GM12865 (cell line): Measurements from ENCODE around the gene MICALL1.

Experiments
- DNase-seq: peaks from one replicate; pipeline ENCODE4 v3.0.0; 2010; ENCODE audit warnings: low read depth
- H3K4me3 ChIP-seq: 2 replicates; pipeline ENCODE4 v1.5.1; 2011; ENCODE audit warnings: mild to moderate bottlenecking, low read depth, low read length, control low read depth
- TF ChIP-seq, protein P1 (sequence below): IDR thresholded peaks from 2 replicates; pipeline ENCODE4 v1.5.1; 2011; ENCODE audit warnings: low read length, control low read depth, low read depth, inconsistent platforms; ENCODE audit not compliant: insufficient read depth; ENCODE audit errors: missing control alignments

MICALL1 gene

DNA sequence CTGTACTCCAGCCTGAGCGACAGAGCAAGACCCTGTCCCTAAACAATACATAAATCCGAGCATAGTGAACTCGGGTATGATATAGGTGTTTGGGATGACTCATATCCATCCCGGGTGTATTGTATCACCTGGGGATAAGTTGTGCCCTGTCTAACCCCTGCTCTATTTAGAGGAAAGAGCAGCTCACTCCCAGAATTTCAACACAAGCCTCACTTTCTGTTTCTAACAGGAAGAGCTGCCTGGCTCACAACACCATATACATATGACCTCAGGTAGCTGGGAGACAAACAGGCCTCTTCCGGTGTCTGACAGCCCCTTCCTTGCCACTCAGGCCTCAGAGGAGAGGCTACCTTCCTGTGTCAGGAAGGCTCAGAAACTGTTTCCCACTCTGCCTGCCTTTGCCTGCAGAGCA, 9.9 kb upstream of the MICALL1 start:
- DNase-seq, result peak; percentile 87
- TF ChIP-seq, protein P1, sequence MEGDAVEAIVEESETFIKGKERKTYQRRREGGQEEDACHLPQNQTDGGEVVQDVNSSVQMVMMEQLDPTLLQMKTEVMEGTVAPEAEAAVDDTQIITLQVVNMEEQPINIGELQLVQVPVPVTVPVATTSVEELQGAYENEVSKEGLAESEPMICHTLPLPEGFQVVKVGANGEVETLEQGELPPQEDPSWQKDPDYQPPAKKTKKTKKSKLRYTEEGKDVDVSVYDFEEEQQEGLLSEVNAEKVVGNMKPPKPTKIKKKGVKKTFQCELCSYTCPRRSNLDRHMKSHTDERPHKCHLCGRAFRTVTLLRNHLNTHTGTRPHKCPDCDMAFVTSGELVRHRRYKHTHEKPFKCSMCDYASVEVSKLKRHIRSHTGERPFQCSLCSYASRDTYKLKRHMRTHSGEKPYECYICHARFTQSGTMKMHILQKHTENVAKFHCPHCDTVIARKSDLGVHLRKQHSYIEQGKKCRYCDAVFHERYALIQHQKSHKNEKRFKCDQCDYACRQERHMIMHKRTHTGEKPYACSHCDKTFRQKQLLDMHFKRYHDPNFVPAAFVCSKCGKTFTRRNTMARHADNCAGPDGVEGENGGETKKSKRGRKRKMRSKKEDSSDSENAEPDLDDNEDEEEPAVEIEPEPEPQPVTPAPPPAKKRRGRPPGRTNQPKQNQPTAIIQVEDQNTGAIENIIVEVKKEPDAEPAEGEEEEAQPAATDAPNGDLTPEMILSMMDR, result no peak
- H3K4me3 ChIP-seq, result peak overlapping the region; percentile 41

DNA sequence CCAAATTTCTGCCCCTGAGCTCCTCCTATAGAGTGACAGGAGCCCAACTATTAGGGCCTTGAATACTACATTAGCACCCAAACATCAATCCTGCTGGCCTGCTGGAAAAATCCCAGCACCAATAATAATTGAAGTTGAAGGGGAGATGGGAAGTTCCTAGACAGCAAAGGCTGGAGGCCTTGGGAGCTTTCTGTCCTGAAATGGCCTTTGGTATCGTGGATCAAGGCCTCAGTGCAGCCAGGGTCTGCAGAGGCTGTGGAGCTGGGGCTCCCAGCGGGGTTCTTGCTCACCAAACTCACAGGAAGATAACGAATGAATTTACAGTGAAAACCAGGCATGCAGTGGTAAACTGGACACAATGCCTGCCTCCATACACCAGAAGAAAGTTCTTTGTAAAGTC, 9.2 kb upstream of the MICALL1 start:
- TF ChIP-seq, protein P1, result no peak
- DNase-seq, result no peak
- no peak overlapping the region for H3K4me3 ChIP-seq

DNA sequence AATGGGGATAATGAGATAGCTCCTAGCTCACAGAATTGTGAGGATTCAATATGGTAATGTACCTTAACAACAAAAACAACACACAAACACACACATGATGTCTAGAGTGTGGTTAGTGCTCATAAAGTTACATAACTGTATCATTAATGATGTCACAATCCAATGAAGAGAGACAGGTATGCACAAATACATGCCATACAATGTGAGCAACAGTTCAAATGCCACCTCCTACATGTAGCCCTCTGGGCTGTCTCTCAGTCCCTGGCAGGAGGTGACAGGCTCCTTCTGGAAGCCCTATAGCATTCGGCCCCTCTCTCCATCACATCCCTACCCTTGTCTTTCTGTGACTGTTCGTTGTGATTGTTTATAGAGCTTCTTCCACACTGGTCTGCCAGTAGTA, 8.3 kb upstream of the MICALL1 start:
- TF ChIP-seq, protein P1, result no peak

DNA sequence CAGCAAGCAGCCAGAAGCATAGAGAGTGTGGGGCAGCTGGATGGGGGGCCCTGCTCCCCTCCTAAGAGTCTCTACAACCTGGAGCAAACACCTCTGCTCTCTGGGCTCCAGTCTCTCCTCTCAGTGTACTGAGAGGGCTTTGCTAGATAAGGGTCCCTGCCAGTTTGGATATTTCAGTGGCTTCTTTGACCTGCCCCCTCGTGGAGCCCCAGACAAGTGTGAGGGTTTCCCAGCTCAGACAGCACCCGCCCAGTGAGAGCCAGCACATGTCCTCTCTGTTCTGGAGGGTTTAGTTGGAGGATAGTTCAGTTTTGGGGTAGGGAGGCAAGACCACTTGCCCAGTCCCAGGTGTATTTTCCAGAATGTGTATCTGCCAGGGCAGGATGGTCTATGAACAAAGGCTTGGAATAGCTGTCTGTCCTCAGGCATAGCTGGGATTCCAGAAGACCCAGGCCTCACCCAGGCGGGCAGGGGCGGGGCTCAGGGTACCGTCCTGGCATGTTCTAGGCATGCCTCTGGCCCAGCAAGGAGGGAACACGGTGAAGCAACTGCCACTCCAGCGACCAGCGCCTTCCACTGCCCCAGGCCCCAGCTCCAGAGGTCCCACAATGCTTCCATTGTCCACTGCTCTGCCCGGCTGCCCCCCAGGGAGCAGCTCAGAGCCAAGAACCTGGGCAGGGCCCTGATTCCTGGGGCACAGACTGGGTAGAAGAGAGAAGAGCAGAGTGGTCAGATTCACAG, 7.5 kb upstream of the MICALL1 start:
- H3K4me3 ChIP-seq, result no peak overlapping the region
- TF ChIP-seq, protein P1, result no peak
- DNase-seq, result no peak

More for the DNA sequence above, 8.3 kb upstream of the MICALL1 start:
- no peak overlapping the region for H3K4me3 ChIP-seq
- DNase-seq, result no peak

DNA sequence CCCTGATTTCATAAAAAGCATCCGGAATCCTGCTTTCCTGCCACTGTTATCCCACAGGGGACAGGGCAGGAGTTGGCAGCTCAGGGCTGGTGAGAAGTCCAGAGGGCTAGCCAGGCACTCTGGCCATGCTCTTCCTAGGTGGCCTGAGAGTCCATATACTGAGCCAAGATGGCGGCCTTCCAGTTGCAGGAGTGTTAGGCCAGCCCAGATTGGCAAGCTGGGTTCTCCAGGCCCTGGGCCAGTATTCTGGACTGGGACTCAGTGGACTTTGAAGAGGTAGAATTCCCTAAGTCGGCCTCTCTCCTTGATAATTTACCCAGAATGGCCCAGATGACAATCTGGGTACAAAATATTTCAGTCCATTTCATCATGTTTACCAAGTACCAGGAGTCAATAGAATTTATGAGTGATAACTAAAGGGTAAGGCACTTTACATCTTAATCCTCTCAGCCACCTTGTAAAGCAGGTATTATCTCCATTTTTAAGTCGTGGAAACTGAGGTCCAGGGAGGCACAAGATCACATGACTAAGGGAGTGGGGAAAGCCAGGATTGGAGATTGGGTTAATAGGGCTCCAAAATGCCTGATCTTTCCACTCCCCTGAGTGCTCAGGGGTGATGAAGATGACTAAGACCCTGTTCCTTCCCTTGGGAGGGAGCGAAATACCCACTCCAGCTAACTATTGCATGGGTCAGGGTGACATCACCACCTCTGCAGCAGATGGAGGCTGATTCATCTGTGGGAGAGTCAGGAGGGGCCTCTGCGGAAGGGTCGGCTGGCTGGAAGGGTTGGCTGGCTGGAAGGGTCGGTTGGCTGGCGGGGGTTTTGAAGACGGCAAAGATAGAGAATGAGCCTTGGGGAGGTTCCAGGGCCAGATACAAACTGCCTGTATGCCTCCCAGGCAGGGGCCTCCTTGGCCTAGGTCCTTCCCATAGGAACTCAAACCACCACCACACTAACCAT, 1.2 kb upstream of the MICALL1 start:
- no peak for DNase-seq
- H3K4me3 ChIP-seq, result peak overlapping the region; percentile 68
- TF ChIP-seq, protein P1, result no peak

- H3K4me3 ChIP-seq, result peak overlapping the region; percentile 79
- TF ChIP-seq, protein P1, result no peak
- peak; percentile 46 for DNase-seq
These were observed 389 bp downstream of the MICALL1 start for GRCh38 chr22:37906364-37907008.
